Stimulated activated naive B cell treated with anti-CD40 and anti-IgM and Interleukin-4, amounts not matched to agents 10 μg/mL and 1 μg/mL and 100 μg/mL, for 72 hours (primary cell): ENCODE data around the gene UBAP2.
"Not testable (repeated sequence)": the region's sequence is repeated elsewhere in the genome, so short reads cannot be mapped to it uniquely, and the experiment has no call there.

Experiments
- ATAC-seq, 2 donors: fragments of 150-1000 bp; cut with Tn5 transposase; replicated peaks; 2 replicates each; pipeline ENCODE4 v1.10.0; 2021; ENCODE audit warnings: moderate library complexity in 1 of 2
- DNase-seq: peaks from one replicate; pipeline ENCODE4 v3.0.0; 2021
- H3K27ac Mint-ChIP-seq: one replicate; pipeline ENCODE4 v1.8.0; 2022; ENCODE audit warnings: mild to moderate bottlenecking, mixed read lengths
- H3K27me3 Mint-ChIP-seq, 2 donors: one replicate each; pipeline ENCODE4 v1.8.0; 2022; ENCODE audit warnings: mixed read lengths in 2 of 2
- H3K36me3 Mint-ChIP-seq, 2 donors: one replicate each; pipeline ENCODE4 v1.8.0; 2022; ENCODE audit warnings: mixed read lengths in 2 of 2, mild to moderate bottlenecking in 1 of 2
- H3K4me1 Mint-ChIP-seq, 2 donors: one replicate each; pipeline ENCODE4 v1.8.0; 2022; ENCODE audit warnings: mixed read lengths in 2 of 2, mild to moderate bottlenecking in 1 of 2
- H3K4me3 Mint-ChIP-seq, 2 donors: one replicate each; pipeline ENCODE4 v1.8.0; 2022; ENCODE audit warnings: mild to moderate bottlenecking in 2 of 2, mixed read lengths in 2 of 2, moderate library complexity in 1 of 2
- H3K9me3 Mint-ChIP-seq, 2 donors: one replicate each; pipeline ENCODE4 v1.8.0; 2022; ENCODE audit warnings: mixed read lengths in 2 of 2, mild to moderate bottlenecking in 1 of 2

The UBAP2 gene

DNA sequence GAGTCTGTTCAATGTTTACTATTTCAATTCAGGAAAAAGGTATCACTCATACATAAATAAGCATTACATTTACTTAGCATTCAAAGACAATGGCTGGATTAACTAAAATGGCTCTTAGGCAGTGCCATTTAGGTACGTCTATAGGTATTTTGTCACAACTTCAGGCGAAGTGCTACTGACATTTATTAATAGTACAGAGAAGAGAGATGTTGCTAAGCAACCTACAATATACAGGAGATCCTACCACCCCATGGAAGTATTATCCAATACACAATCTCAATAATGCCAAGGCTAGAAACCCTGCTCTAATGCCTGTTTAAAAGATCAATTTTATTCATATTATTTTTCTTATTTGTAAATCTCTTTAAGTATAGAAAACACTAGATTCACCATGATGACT is 76.0 kb downstream of the UBAP2 start:
- H3K9me3 Mint-ChIP-seq, result no peaks in the 10 kb centered on the region
- H3K27ac Mint-ChIP-seq, result no peak overlapping the region
- peaks cover 47 to 57% of the 10 kb centered on the region in 2 donors for H3K36me3 Mint-ChIP-seq
- H3K27me3 Mint-ChIP-seq, result no peaks in the 10 kb centered on the region
- no peak for ATAC-seq
- H3K4me1 Mint-ChIP-seq, result no peaks in the 10 kb centered on the region
- H3K4me3 Mint-ChIP-seq, result no peak overlapping the region
- no peak for DNase-seq

DNA sequence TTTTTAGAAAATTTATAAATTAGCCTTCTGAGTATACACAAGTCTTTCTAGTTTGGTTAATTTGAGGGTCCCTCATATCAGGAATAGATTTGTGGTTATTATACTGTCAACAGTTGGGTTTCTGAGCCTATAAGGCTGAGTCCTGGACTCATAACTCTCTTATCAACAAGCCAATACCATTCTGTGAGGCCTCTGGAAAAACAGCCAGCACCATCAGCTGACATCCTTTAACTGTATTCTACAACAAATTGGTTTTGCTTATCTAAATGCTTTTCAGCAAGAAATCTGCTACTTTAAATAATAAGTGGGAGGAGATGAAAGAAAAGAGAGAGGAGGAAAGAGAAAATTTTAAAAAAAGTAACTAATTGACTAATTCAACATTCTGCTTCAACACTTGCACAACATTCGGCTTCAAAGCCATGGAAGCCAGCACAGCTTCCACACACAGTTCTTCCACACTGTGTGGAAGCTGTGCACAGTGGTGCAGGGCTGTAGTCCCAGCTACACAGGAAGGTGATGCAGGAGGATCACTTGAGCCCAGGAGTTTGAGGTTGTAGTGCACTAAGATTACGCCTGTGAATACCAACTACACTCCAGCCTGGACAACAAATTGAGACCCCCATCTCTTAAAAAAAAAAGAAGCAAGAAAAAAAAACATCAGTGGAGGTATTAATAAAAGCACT is 84.5 kb downstream of the UBAP2 start:
- H3K9me3 Mint-ChIP-seq, result no peaks in the 10 kb centered on the region
- H3K4me1 Mint-ChIP-seq, result no peaks in the 10 kb centered on the region
- H3K27me3 Mint-ChIP-seq, result no peaks in the 10 kb centered on the region
- DNase-seq, result no peak
- no peak overlapping the region for H3K27ac Mint-ChIP-seq
- peaks cover 26 to 45% of the 10 kb centered on the region in 2 donors for H3K36me3 Mint-ChIP-seq
- no peak overlapping the region for H3K4me3 Mint-ChIP-seq
- no peak for ATAC-seq

DNA sequence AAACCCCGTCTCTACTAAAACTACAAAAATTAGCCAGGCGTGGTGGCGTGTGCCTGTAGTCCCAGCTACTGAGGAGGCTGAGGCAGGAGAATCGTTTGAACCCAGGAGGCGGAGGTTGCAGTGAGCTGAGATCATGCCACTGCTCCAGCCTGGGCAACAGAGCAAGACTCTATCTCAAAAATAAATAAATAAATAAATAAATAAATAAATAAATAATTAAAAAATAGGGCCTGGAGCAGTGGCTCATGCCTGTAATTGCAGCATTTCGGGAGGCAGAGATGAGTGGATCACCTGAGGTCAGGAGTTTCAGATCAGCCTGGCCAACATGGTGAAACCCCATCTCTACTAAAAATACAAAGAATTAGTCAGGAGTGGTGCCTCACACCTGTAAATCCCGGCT is 86.2 kb downstream of the UBAP2 start:
- H3K4me1 Mint-ChIP-seq, H3K4me3 Mint-ChIP-seq, ATAC-seq, H3K27ac Mint-ChIP-seq, H3K27me3 Mint-ChIP-seq, H3K9me3 Mint-ChIP-seq, DNase-seq: not testable (repeated sequence)
- H3K36me3 Mint-ChIP-seq, result peaks cover 23 to 43% of the 10 kb centered on the region in 2 donors

DNA sequence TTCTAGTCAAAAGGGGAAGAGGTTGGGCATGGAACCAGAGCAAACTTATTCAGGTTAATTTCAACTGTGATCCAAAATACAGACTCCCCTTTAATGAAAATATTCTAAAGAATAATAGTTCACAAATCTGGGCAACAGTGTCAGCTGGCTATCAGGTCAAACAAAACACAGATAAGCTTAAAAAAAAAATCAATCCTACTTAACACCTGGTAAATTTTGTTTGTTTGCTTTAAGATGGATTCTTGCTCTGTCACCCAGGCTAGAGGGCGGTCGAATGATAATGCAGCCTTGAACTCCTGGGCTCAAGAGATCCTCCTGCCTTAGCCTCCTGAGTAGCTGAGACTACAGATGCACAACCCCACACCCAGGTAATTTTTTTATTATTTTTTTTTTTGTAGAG is 89.0 kb downstream of the UBAP2 start:
- no peaks in the 10 kb centered on the region for H3K27me3 Mint-ChIP-seq
- H3K4me3 Mint-ChIP-seq, result no peak overlapping the region
- no peaks in the 10 kb centered on the region for H3K4me1 Mint-ChIP-seq
- no peaks in the 10 kb centered on the region for H3K9me3 Mint-ChIP-seq
- DNase-seq (no peak), ATAC-seq (no peak)
- H3K36me3 Mint-ChIP-seq, result peaks cover 28 to 54% of the 10 kb centered on the region in 2 donors
- no peak overlapping the region for H3K27ac Mint-ChIP-seq

DNA sequence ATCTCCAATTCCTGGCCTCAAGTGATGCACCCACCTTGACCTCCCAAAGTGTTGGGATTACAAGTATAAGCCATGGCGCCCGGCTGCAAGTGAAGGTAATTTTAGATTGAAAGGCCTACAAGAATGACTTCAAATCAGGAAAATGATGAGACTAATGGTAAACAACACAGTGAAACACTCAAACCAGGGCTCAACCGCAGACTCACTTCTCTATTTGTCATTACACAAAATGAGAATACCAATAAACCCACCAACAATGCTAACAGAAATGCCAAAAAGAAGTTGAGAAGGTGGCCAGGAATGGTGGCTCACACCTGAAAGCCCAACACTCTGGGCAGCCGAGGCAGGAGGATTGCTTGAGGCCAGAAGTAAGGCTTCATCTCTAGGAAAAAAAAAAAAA is 92.1 kb downstream of the UBAP2 start:
- ATAC-seq, result no peak
- Mint-ChIP-seq H3K4me1 (no peaks in the 10 kb centered on the region), H3K27ac (no peak overlapping the region), H3K4me3 (no peak overlapping the region), H3K36me3 (peaks cover 42 to 59% of the 10 kb centered on the region in 2 donors), H3K27me3 (no peaks in the 10 kb centered on the region), H3K9me3 (no peaks in the 10 kb centered on the region)
- DNase-seq, result no peak

DNA sequence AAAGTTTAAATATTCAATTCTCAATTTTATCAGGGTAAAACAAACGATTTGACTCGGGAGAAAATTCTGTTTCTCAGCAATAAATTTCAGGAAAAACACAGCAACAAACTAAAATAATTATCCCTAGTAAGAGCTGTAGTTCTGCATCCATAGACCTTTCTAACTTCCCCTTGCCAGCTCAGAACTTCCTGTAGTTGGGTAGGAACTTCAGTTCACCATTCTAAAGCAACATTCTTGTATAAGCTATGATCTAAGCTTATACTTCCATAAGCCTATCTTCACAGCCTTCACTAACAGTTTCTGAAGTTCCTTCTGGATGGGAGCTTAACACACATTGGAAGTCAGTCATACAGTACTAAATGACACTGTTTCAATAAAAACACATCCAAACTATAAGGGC is 96.6 kb downstream of the UBAP2 start:
- no peaks in the 10 kb centered on the region for H3K27me3 Mint-ChIP-seq
- DNase-seq (no peak), ATAC-seq (no peak)
- H3K27ac Mint-ChIP-seq, result no peak overlapping the region
- no peaks in the 10 kb centered on the region for H3K9me3 Mint-ChIP-seq
- H3K36me3 Mint-ChIP-seq, result peaks cover 46 to 64% of the 10 kb centered on the region in 2 donors
- no peak overlapping the region for H3K4me3 Mint-ChIP-seq
- no peaks in the 10 kb centered on the region for H3K4me1 Mint-ChIP-seq

DNA sequence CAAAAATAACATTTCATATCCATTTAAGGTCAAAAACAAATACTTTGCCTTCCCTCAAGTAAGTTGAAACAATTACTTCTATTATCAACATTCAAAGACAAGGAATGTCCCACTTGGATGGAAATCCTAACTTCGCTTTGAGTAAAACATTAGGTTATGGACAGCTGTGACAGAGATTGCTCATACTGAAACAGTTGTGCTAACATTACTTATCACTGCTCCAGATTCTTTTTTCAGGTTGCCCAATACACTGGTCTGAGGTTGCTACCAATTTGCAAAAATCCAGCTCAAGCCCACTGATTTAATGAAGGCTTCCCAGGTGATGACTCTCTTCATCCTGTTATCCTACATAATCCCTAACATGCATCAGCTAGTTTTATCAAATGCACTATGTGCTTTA is 98.3 kb downstream of the UBAP2 start:
- no peaks in the 10 kb centered on the region for H3K4me1 Mint-ChIP-seq
- no peaks in the 10 kb centered on the region for H3K9me3 Mint-ChIP-seq
- no peak overlapping the region for H3K4me3 Mint-ChIP-seq
- no peaks in the 10 kb centered on the region for H3K27me3 Mint-ChIP-seq
- no peak overlapping the region for H3K27ac Mint-ChIP-seq
- DNase-seq (no peak), ATAC-seq (no peak)
- peaks cover 46 to 66% of the 10 kb centered on the region in 2 donors for H3K36me3 Mint-ChIP-seq

DNA sequence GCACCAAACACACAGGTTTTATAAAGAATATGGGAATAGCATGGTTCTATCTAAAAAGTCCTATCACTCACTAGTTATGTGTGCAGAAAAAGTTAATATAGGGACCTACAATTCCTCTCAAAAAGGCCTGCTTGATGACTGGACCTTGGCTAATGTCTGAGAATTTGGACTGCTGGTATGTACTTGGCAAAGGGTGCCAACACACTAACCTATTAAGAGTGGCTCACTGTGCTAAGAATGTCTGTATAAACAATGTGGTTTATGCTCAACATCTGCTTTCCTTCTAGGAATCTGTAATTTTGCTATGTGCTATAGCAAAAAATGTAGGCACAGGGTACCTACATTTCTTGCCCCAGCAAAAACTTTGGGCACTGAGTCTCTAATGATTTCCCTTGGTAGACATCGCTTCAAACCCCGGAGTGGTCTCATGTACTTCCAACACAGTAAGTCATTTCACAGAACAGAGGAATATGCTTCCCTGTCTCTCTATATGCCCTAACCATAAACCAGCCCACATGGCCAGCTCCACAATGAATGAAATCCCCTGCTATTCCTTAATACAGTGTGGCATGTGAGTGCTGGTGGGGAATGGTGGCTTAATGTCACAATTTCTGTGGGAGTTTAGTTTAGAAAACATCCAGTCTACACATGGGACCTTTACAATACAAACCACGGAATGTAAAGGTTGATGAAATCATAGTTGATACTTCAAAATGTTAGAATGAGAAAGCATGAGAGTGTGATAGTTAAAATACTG is 101.7 kb downstream of the UBAP2 start:
- no peak for ATAC-seq
- no peaks in the 10 kb centered on the region for H3K27me3 Mint-ChIP-seq

DNA sequence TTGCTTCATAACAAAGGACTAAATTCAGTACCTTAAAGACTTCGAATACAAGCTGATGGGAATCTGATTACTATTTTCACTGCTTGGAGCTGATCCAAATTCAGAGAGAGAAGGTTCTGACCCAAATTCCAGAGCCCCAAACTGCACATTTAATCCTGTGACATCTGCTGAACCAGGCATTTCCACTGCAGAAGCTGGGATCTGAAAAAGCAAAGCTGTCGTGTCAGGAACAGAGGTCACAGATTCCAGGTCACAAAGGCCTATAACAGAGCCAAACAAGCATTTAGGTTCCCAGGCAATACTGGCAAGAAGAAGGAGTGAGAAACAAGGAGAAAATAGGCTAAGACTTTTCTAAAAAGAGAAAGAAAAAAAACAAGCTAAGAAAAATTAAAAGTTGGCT is 105.3 kb downstream of the UBAP2 start:
- Mint-ChIP-seq H3K27ac (no peak overlapping the region), H3K36me3 (peaks cover 48 to 68% of the 10 kb centered on the region in 2 donors), H3K9me3 (no peaks in the 10 kb centered on the region), H3K27me3 (no peaks in the 10 kb centered on the region), H3K4me3 (no peak overlapping the region), H3K4me1 (peaks cover 0 to 4% of the 10 kb centered on the region in 2 donors)
- ATAC-seq (no peak), DNase-seq (no peak)

More for the DNA sequence above, 101.7 kb downstream of the UBAP2 start:
- H3K36me3 Mint-ChIP-seq, result peaks cover 46 to 70% of the 10 kb centered on the region in 2 donors
- no peak overlapping the region for H3K27ac Mint-ChIP-seq
- no peaks in the 10 kb centered on the region for H3K9me3 Mint-ChIP-seq
- no peak overlapping the region for H3K4me3 Mint-ChIP-seq
- H3K4me1 Mint-ChIP-seq, result peaks cover 0 to 4% of the 10 kb centered on the region in 2 donors
- no peak for DNase-seq

DNA sequence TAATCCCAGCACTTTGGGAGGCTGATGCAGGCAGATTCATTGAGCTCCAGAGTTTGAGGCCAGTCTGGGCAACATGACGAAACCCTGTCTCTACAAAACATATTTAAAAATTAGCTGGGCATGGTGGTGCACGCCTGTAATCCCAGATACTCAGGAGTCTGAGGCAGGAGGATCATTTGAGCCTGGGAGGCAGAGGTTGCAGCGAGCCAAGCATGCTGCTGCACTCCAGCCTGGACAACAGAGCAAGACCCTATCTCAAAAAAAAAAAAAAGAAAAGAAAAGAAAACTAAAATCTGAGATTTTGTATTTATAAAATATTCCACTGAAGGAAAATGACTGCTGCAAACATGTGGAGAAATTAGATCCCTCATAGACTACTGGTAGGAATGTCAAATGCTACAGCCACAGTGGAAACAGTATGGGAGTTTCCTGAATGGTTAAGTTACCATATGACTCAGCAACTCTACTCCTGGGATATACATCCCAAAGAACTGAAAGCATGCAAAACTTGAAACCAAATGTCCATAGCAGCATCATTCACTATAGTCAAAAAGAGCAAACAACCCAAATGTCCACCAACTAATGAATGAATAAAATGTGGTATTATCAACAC is 106.1 kb downstream of the UBAP2 start:
- peaks cover 0 to 4% of the 10 kb centered on the region in 2 donors for H3K4me1 Mint-ChIP-seq
- DNase-seq, result no peak
- ATAC-seq, result no peak

DNA sequence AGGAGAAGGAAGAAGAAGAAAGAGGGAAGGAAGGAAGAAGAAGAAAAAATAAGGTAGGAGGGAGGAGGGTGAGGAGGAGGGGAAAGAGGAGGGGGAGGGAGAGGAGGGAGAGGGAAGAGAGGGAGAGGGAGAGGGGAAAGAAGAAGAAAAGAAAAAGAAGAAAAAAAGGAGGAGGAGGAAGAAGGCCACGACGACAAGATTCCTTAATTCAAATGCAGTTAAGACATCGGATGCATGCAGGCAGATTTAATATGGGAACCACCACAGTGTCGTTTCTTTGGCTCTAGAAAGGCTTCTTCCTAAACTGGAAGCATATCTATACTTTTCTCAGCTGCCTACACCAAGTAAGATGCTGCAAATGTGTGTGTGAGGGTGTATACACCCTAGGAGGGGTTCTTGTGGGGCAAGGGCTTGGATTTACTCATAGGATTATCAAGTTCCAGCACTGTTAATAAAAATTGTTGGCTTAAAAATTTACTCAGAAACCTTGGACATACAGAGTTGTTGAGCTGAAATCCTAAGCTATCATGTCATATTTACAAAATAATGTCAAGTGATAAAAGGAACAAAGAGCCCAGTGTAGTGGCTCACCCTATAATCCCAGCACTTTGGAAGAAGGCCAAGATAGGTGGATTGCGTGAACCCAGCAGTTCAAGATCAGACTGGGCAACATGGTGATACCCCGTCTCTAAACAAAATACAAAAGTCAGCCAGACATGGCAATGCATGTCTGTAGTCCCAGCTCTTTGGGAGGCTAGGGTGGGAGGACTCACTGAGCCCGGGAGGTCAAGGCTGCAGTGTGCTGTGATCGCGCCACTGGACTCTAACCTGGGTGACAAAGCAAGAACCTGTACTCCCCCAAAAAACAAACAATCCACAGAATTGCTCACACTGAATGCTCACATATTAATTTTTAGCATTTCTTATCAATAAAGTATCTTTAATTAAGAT is 108.5 kb downstream of the UBAP2 start:
- DNase-seq, result no peak
- Mint-ChIP-seq H3K27me3 (no peaks in the 10 kb centered on the region), H3K4me3 (no peak overlapping the region), H3K27ac (no peak overlapping the region), H3K9me3 (no peaks in the 10 kb centered on the region), H3K4me1 (peaks cover 0 to 4% of the 10 kb centered on the region in 2 donors), H3K36me3 (peaks cover 46 to 63% of the 10 kb centered on the region in 2 donors)
- no peak for ATAC-seq

More for the DNA sequence above, 106.1 kb downstream of the UBAP2 start:
- no peak overlapping the region for H3K27ac Mint-ChIP-seq
- H3K4me3 Mint-ChIP-seq, result no peak overlapping the region
- H3K9me3 Mint-ChIP-seq, result no peaks in the 10 kb centered on the region
- peaks cover 44 to 60% of the 10 kb centered on the region in 2 donors for H3K36me3 Mint-ChIP-seq
- no peaks in the 10 kb centered on the region for H3K27me3 Mint-ChIP-seq

DNA sequence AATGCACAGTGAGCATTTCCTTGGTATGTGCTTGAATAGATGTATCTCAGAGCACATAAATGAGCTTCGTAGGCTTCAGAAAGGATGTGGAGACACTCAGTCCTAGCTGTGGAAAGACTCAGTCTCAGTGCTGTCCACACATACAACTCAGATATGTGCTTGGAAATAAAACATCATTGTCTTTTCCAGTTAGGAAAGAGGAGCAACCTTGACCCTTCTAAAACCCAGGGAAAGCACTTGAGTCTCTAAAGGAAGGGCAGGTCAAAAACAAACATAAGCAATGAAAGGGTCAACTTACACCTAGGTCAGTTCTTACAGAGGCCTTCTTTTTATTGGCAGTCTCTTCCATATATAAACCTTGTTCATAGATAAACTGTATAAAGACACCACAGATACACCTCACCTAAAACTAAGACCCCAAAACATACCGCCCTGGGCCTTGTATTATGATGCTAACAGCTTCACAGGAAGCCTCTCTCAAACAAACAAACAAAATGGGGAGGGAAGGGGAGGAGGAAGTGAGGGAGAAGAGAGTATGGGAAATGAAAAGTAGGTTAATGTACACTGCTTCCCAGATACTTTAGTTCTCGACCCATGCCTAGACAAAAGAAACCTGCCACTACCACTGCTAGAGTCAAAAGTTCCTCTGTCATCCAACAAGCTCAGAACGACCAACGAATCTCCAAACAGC is 114.4 kb downstream of the UBAP2 start:
- Mint-ChIP-seq H3K27me3 (no peaks in the 10 kb centered on the region), H3K4me1 (no peaks in the 10 kb centered on the region), H3K4me3 (no peak overlapping the region), H3K36me3 (peaks cover 58 to 70% of the 10 kb centered on the region in 2 donors), H3K27ac (no peak overlapping the region), H3K9me3 (no peaks in the 10 kb centered on the region)
- ATAC-seq (no peak), DNase-seq (no peak)

DNA sequence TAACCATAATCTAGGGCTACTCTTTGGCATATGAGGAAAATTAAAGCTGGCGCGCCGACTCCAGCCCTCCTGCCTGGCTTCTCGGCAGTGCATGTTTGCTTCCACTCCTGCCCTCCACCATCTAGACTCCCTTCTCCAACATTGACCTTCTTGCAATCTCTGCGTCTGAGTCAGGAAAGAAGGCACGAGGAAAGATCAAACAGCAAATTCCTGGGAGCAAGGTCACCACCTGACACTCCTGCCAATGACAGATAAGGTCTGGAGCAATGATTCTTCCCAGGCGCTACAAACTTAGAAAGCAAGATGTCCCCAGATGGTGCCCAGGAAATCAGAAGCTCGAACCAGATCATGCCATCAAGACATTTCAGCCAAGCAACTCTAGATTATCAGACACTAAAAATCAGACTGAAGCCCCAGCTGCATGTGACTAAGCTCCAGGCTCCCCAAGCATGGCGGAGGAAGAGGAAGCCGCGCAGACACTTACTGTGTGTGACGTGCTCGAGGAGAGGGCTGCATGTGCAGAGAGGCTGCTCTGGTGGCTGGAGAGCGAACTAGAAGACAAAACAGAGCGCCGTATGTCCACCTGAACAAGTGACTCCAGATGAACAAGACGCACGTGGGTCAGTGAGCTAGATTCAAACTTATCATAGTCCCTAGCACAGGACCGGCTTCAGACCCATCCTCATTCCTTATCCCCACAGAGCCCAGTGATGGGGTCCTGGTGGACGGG is 116.4 kb downstream of the UBAP2 start:
- H3K27ac Mint-ChIP-seq, result peak overlapping the region; percentile 80

More for the DNA sequence above, 116.4 kb downstream of the UBAP2 start:
- peaks cover 64 to 79% of the 10 kb centered on the region in 2 donors for H3K36me3 Mint-ChIP-seq
- no peaks in the 10 kb centered on the region for H3K9me3 Mint-ChIP-seq
- no peak overlapping the region for H3K4me3 Mint-ChIP-seq
- no peaks in the 10 kb centered on the region for H3K4me1 Mint-ChIP-seq
- H3K27me3 Mint-ChIP-seq, result no peaks in the 10 kb centered on the region
- no peak for ATAC-seq
- DNase-seq, result no peak
